NT2/D1 (cell line): ENCODE results near the gene PHYHD1.
A peak's percentile ranks its signal among the peaks of the same experiment; 100 is the strongest.

Experiments
- DNase-seq: peaks from one replicate; pipeline ENCODE4 v3.0.0-alpha.2; 2011; ENCODE audit warnings: low read depth, low spot score
- H3K27me3 ChIP-seq: 2 replicates; pipeline ENCODE4 v1.6.0; 2011; ENCODE audit warnings: mild to moderate bottlenecking; ENCODE audit not compliant: insufficient read length, insufficient read depth
- H3K36me3 ChIP-seq: 2 replicates; pipeline ENCODE4 v1.6.1; 2011; ENCODE audit warnings: mild to moderate bottlenecking, low read length, mixed read lengths; ENCODE audit not compliant: insufficient read depth, insufficient read length
- H3K4me1 ChIP-seq: 2 replicates; pipeline ENCODE4 v1.5.1; 2011; ENCODE audit not compliant: insufficient read depth, insufficient read length
- H3K4me3 ChIP-seq: 2 replicates; pipeline ENCODE4 v1.5.1; 2011; ENCODE audit warnings: low read depth; ENCODE audit not compliant: insufficient read length
- H3K9ac ChIP-seq: 2 replicates; pipeline ENCODE4 v1.6.0; 2011; ENCODE audit warnings: low read depth; ENCODE audit not compliant: insufficient read length
- H3K9me3 ChIP-seq: 2 replicates; pipeline ENCODE4 v1.5.1; 2011; ENCODE audit warnings: mild to moderate bottlenecking, low read length; ENCODE audit not compliant: insufficient read depth
- SUZ12 ChIP-seq: IDR thresholded peaks from 2 replicates; pipeline ENCODE4 v1.6.1; 2011; ENCODE audit not compliant: insufficient read length, insufficient read depth; ENCODE audit errors: extremely low read depth
- YY1 ChIP-seq: IDR thresholded peaks from 2 replicates; pipeline ENCODE4 v1.6.1; 2011; ENCODE audit not compliant: insufficient read length, insufficient read depth
- ZNF274 ChIP-seq: IDR thresholded peaks from 2 replicates; pipeline ENCODE4 v1.6.1; 2011; ENCODE audit warnings: mild to moderate bottlenecking, low read depth, low read length

PHYHD1 gene

GRCh38 chr9:128917151-128917849 lies 3.5 kb upstream of the PHYHD1 start:
- H3K9me3 ChIP-seq = no peaks in the 10 kb centered on the region
- H3K9ac ChIP-seq = no peak overlapping the region
- H3K27me3 ChIP-seq = no peaks in the 10 kb centered on the region
- DNase-seq = no peak
- H3K4me3 ChIP-seq = no peak overlapping the region
- peaks cover 65% of the 10 kb centered on the region for H3K36me3 ChIP-seq
- TF ChIP-seq YY1 (no peak), SUZ12 (no peak), ZNF274 (no peak)
- peaks cover 38% of the 10 kb centered on the region for H3K4me1 ChIP-seq

DNA sequence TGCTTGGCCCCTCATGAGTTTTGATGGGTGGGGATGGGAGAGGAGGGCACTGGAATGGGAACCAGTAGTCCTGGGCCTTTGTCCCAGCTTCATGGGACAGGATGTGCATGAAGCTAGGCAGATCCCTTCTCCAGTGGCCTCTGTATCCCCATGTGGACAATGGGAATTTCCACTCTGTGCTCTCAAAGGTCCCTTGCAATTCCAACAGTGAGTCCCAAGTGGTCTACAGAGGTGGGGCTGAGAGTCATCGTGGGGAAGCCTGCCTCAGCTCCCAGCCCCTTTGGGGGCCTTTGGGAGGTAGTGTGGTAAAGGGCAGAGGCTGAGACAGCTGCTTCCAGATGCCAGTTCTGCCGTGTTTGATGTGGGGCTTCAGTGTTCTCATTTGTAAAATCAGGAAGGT lies 1.9 kb upstream of the PHYHD1 start:
- H3K4me3 ChIP-seq = no peak overlapping the region
- peaks cover 26% of the 10 kb centered on the region for H3K4me1 ChIP-seq
- H3K27me3 ChIP-seq = no peaks in the 10 kb centered on the region
- H3K36me3 ChIP-seq = peaks cover 53% of the 10 kb centered on the region
- H3K9me3 ChIP-seq = no peaks in the 10 kb centered on the region
- no peak for DNase-seq
- no peak for TF ChIP-seq ZNF274
- no peak for TF ChIP-seq SUZ12
- TF ChIP-seq YY1 = no peak
- no peak overlapping the region for H3K9ac ChIP-seq

GRCh38 chr9:128919402-128920089 lies 1.2 kb upstream of the PHYHD1 start:
- DNase-seq = no peak
- Histone ChIP-seq H3K4me3 (no peak overlapping the region), H3K9ac (peak overlapping the region; percentile 12), H3K4me1 (peaks cover 23% of the 10 kb centered on the region), H3K9me3 (no peaks in the 10 kb centered on the region), H3K27me3 (no peaks in the 10 kb centered on the region), H3K36me3 (peaks cover 47% of the 10 kb centered on the region)
- TF ChIP-seq ZNF274 (no peak), SUZ12 (no peak), YY1 (no peak)

DNA sequence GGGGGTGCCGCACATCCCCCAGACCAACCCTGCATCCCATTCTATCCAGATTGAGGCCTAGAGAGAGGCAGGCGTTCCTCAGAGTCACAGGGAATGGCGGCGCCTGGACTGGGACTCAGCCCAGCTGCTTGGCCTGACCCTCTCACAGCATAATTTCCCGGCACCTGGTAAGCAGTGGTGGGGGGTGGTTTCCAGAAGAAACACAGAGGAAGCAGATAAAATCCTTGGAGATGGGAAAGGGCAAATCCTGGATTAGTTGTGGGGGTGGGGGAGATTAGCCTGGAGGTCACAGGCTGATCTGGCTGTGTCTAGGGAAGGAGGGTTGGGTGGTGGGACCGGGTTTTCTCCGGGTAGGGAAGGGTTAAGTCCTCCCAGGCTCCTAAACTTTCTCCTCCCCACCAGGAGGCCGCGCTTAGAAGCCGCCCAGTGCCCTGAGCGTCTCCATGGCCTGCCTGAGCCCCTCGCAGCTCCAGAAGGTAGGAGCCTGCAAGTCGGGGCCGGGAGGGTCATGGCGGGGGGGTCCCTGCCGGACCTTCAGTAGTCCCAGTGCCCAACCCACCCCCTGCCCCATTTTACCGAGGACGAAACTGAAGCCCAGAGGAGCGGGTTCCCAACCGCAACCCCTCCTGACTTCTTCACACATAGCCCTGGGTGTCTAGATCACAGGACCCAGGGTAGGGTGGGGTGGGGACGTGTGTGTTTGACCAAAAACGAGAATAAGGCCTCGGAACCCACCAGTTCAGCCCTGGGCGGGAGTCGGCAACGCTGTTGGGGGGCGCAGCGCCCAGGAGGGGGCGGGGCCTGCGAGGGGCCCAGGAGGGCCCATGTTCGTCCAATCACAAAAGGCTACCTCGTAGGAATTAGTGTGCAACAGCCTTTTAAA lies 1.3 kb downstream of the PHYHD1 start:
- TF ChIP-seq SUZ12 (no peak), YY1 (no peak), ZNF274 (no peak)
- H3K9ac ChIP-seq = peak overlapping the region; percentile 89
- peak; percentile 71 for DNase-seq
- peaks cover 14% of the 10 kb centered on the region for H3K4me1 ChIP-seq
- H3K4me3 ChIP-seq = peak overlapping the region; percentile 59
- peaks cover 26% of the 10 kb centered on the region for H3K36me3 ChIP-seq
- H3K27me3 ChIP-seq = no peaks in the 10 kb centered on the region
- no peaks in the 10 kb centered on the region for H3K9me3 ChIP-seq

DNA sequence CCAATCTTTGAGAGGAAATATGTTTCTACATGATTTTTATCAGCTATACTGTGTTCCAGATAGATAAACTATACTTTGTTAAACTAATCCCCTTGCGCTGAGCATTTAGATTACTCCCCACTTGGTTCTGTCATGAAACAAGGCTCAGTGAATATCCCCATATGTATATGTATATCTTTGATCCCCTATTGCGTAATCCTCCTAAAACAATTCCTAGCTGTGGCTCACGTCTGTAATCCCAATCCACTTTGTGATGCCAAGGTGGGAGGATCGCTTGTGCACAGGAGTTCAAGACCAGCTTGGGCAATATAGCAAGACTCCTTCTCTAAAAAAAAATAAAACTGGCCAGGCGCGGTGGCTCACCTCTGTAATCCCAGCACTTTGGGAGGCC lies 2.7 kb downstream of the PHYHD1 start:
- no peaks in the 10 kb centered on the region for H3K27me3 ChIP-seq
- no peak for TF ChIP-seq YY1
- TF ChIP-seq ZNF274 = no peak
- peaks cover 15% of the 10 kb centered on the region for H3K36me3 ChIP-seq
- peaks cover 14% of the 10 kb centered on the region for H3K4me1 ChIP-seq
- H3K9me3 ChIP-seq = no peaks in the 10 kb centered on the region
- no peak for DNase-seq
- no peak overlapping the region for H3K9ac ChIP-seq
- no peak overlapping the region for H3K4me3 ChIP-seq

DNA sequence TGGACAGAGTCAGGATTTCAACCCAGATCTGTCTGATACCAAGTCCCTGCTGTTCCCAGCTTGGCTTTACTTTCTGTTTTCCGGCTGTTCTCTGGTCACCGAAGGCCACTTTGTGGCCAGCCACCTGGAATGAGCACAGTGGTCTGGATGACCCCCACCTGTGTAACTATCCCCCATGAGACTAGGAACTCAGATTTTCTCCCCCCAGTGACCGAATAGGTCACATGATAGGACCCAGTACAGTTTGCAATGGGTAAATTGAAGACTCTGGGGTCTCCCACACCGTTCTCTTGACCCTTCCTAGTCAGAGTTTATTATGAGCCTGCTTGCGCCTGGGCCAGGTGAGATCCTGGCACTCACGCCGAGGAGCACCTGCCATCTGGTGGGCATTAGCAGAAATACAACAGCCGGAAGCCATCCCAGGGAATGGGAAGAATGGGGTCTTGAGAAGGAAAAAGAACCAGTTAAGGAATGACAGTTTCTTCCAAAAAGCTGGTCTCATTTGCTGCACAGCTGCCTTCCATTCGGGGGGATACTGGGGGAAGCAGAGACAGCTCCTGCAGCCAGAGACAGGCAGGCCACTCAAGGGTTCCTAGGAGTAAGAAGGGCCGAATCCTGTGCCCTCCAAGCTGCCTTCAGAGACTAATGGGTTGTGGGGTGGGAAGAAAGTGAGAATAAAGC lies 7.1 kb downstream of the PHYHD1 start:
- no peak for TF ChIP-seq YY1
- TF ChIP-seq ZNF274 = no peak
- no peak for TF ChIP-seq SUZ12
- peak; percentile 72 for DNase-seq
- peaks cover 3% of the 10 kb centered on the region for H3K36me3 ChIP-seq
- H3K9me3 ChIP-seq = no peaks in the 10 kb centered on the region
- H3K9ac ChIP-seq = peak overlapping the region; percentile 52
- no peaks in the 10 kb centered on the region for H3K4me1 ChIP-seq
- no peak overlapping the region for H3K4me3 ChIP-seq
- no peaks in the 10 kb centered on the region for H3K27me3 ChIP-seq

DNA sequence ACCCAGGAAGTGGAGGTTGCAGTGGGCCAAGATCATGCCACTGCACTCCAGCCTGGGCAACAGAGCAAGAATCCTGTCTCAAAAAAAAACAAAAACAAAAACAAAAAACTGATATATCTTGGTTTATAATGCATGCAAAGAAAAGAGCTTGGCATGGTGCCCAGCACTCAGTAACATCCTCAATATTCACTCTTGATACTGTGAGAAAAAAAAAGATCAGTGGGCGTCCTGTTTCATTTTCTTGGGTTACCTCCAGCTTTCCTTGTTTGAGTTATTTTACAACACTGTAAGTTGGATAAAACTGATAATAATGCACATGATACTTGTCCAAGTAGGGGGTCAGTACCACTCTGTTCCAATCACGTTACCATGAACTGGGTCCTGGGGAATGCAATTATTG lies 7.8 kb downstream of the PHYHD1 start:
- Histone ChIP-seq H3K27me3 (no peaks in the 10 kb centered on the region), H3K4me3 (no peak overlapping the region), H3K4me1 (no peaks in the 10 kb centered on the region), H3K9me3 (no peaks in the 10 kb centered on the region), H3K36me3 (peaks cover 5% of the 10 kb centered on the region), H3K9ac (no peak overlapping the region)
- DNase-seq = no peak
- no peak for TF ChIP-seq YY1
- no peak for TF ChIP-seq SUZ12
- no peak for TF ChIP-seq ZNF274
